ENCODE measurements around the gene KITLG.
"Not testable (repeated sequence)": the region's sequence is repeated elsewhere in the genome, so short reads cannot be mapped to it uniquely, and the experiment has no call there.

Gene KITLG

DNA sequence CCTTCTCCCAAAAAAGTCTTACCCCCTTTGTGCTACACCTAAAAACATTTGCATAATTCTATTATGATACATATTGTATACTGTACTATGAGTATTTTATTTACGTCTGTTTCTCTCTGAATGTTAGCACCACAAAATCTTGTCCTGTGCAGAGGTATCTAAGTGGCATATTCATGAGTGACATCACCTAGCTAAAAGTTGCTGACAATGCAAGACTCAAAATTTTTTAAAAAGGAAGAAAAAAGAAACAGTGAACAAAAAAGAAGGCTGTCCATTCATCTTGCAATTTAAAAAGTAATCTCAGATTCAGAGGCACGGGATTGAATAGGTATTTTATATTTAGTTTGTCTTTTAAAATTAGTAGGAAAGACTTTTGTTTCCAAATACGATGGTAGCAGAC is 69.4 kb downstream of the KITLG start:
- no peak overlapping the region for H3K18ac ChIP-seq (ENCODE audit: low read length)
- no peak overlapping the region for H3K4me3 ChIP-seq (ENCODE audit: low read length in 2 of 2)
- H3K9me3 ChIP-seq (replicated peaks in 1 of 2; ENCODE audit: control insufficient read depth in 2 of 2, insufficient read depth in 1 of 2, low read depth in 1 of 2, low read length in 2 of 2), result no peaks in the 10 kb centered on the region
- no peak overlapping the region for H3K9ac ChIP-seq (ENCODE audit: low read depth, low read length, poor library complexity)
- H3K27me3 ChIP-seq (ENCODE audit: control insufficient read depth in 3 of 3, insufficient read depth in 3 of 3, low read depth in 1 of 3, low read length in 3 of 3), result no peaks in the 10 kb centered on the region
- no peak overlapping the region for H2AK5ac ChIP-seq (ENCODE audit: low read depth, low read length)
- no peaks in the 10 kb centered on the region for H3K4me1 ChIP-seq (ENCODE audit: control insufficient read depth in 2 of 2, insufficient read depth in 1 of 2, low read depth in 1 of 2, low read length in 2 of 2)
- no peak overlapping the region for H2BK5ac ChIP-seq (ENCODE audit: low read length)
- no peaks in the 10 kb centered on the region for H3K79me1 ChIP-seq (ENCODE audit: low read depth, low read length)
- H3K4me2 ChIP-seq (ENCODE audit: insufficient read depth, low read length, poor library complexity, severe bottlenecking), result no peak overlapping the region
- no peak overlapping the region for H4K8ac ChIP-seq (ENCODE audit: low read depth, low read length)
- no peak for DNase-seq (ENCODE audit: low spot score)
- H3K36me3 ChIP-seq (replicated peaks in 1 of 2; ENCODE audit: control insufficient read depth in 2 of 2, insufficient read depth in 2 of 2, low read length in 2 of 2), result peaks cover 0 to 20% of the 10 kb centered on the region in 2 donors
- H2BK120ac ChIP-seq (ENCODE audit: low read depth, low read length), result no peak overlapping the region
- no CpG with 5 or more reads among the region's 3 CpGs for WGBS, 2 donors (ENCODE audit: extremely low coverage in 2 of 2, insufficient read length in 2 of 2, insufficient replicate concordance in 1 of 2)
- no peak overlapping the region for H2BK15ac ChIP-seq (ENCODE audit: low read length)
- no peak overlapping the region for H3K27ac ChIP-seq (replicated peaks; ENCODE audit: low read length)
- no peak overlapping the region for H3K4ac ChIP-seq (ENCODE audit: low read length)
- H3K23ac ChIP-seq (ENCODE audit: low read depth, low read length, poor library complexity), result no peak overlapping the region
- no peak overlapping the region for H3K14ac ChIP-seq (ENCODE audit: low read length)
- H2BK12ac ChIP-seq (ENCODE audit: low read length), result no peak overlapping the region
- H2AFZ ChIP-seq (ENCODE audit: low read length), result no peak overlapping the region
- H4K91ac ChIP-seq (ENCODE audit: low read depth, low read length, poor library complexity), result no peak overlapping the region

DNA sequence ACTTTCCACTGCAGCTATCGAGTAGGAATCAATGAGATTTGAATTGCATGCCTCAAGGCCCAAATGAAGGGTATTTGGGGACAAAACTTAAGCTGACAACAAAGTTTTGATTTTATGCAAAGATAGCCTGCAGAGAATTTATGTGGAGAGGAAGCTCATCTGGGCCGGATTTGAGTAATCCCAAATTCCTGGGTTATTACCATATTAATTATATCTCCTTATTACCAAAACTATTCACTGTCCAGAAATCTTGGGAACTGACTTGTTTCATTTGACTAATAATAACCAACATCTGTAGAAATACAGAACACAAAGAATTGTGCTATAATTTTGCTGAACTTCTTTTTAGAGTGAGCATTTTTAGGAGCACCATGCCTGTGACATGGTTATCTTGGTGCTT is 70.4 kb downstream of the KITLG start:
- no peak overlapping the region for H2BK5ac ChIP-seq (ENCODE audit: low read length)
- no peaks in the 10 kb centered on the region for H3K4me1 ChIP-seq (ENCODE audit: control insufficient read depth in 2 of 2, insufficient read depth in 1 of 2, low read depth in 1 of 2, low read length in 2 of 2)
- H3K27me3 ChIP-seq (ENCODE audit: control insufficient read depth in 3 of 3, insufficient read depth in 3 of 3, low read depth in 1 of 3, low read length in 3 of 3), result no peaks in the 10 kb centered on the region
- no peak overlapping the region for H3K4me2 ChIP-seq (ENCODE audit: insufficient read depth, low read length, poor library complexity, severe bottlenecking)
- no peak for DNase-seq (ENCODE audit: low spot score)
- no peak overlapping the region for H2BK15ac ChIP-seq (ENCODE audit: low read length)
- H3K4ac ChIP-seq (ENCODE audit: low read length), result no peak overlapping the region
- H3K18ac ChIP-seq (ENCODE audit: low read length), result no peak overlapping the region
- no peak overlapping the region for H2AK5ac ChIP-seq (ENCODE audit: low read depth, low read length)
- no peaks in the 10 kb centered on the region for H3K9me3 ChIP-seq (replicated peaks in 1 of 2; ENCODE audit: control insufficient read depth in 2 of 2, insufficient read depth in 1 of 2, low read depth in 1 of 2, low read length in 2 of 2)
- no peak overlapping the region for H2BK12ac ChIP-seq (ENCODE audit: low read length)
- no peak overlapping the region for H3K14ac ChIP-seq (ENCODE audit: low read length)
- WGBS, 2 donors (ENCODE audit: extremely low coverage in 2 of 2, insufficient read length in 2 of 2, insufficient replicate concordance in 1 of 2), result no CpG with 5 or more reads among the region's 2 CpGs
- H3K4me3 ChIP-seq (ENCODE audit: low read length in 2 of 2), result no peak overlapping the region
- no peaks in the 10 kb centered on the region for H3K79me1 ChIP-seq (ENCODE audit: low read depth, low read length)
- no peak overlapping the region for H2BK120ac ChIP-seq (ENCODE audit: low read depth, low read length)
- no peak overlapping the region for H4K8ac ChIP-seq (ENCODE audit: low read depth, low read length)
- no peak overlapping the region for H4K91ac ChIP-seq (ENCODE audit: low read depth, low read length, poor library complexity)
- H2AFZ ChIP-seq (ENCODE audit: low read length), result no peak overlapping the region
- peaks cover 0 to 22% of the 10 kb centered on the region in 2 donors for H3K36me3 ChIP-seq (replicated peaks in 1 of 2; ENCODE audit: control insufficient read depth in 2 of 2, insufficient read depth in 2 of 2, low read length in 2 of 2)
- H3K23ac ChIP-seq (ENCODE audit: low read depth, low read length, poor library complexity), result no peak overlapping the region
- H3K9ac ChIP-seq (ENCODE audit: low read depth, low read length, poor library complexity), result no peak overlapping the region
- H3K27ac ChIP-seq (replicated peaks; ENCODE audit: low read length), result no peak overlapping the region

DNA sequence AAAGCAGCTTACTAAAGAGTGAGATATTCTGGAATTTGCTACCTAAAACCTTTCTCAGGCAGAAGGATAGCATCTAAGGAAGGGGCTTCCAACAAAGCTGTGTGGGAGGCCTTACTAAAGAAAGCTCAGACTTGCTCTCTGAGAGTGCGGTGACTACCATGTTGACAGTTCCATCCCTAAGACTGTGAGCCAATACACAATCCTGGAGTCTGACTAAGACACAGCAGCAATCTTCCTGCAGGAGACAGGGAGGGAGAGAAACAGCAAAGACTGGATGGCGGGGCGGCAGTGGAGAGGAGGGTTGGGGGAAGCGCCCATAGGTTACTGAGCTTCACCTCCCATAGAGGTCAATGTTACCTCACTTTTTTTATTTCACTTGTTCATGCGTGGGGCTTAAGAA is 70.9 kb downstream of the KITLG start:
- Histone ChIP-seq H3K4me2 (ENCODE audit: insufficient read depth, low read length, poor library complexity, severe bottlenecking) (no peak overlapping the region), H2BK12ac (ENCODE audit: low read length) (no peak overlapping the region), H3K27ac (replicated peaks; ENCODE audit: low read length) (no peak overlapping the region), H3K23ac (ENCODE audit: low read depth, low read length, poor library complexity) (no peak overlapping the region), H2BK5ac (ENCODE audit: low read length) (no peak overlapping the region), H3K18ac (ENCODE audit: low read length) (no peak overlapping the region), H3K27me3 (ENCODE audit: control insufficient read depth in 3 of 3, insufficient read depth in 3 of 3, low read depth in 1 of 3, low read length in 3 of 3) (no peaks in the 10 kb centered on the region), H2BK120ac (ENCODE audit: low read depth, low read length) (no peak overlapping the region), H3K14ac (ENCODE audit: low read length) (no peak overlapping the region), H3K9me3 (replicated peaks in 1 of 2; ENCODE audit: control insufficient read depth in 2 of 2, insufficient read depth in 1 of 2, low read depth in 1 of 2, low read length in 2 of 2) (no peaks in the 10 kb centered on the region), H2BK15ac (ENCODE audit: low read length) (no peak overlapping the region), H4K91ac (ENCODE audit: low read depth, low read length, poor library complexity) (no peak overlapping the region), H3K4me3 (ENCODE audit: low read length in 2 of 2) (no peak overlapping the region), H2AFZ (ENCODE audit: low read length) (no peak overlapping the region), H3K4me1 (ENCODE audit: control insufficient read depth in 2 of 2, insufficient read depth in 1 of 2, low read depth in 1 of 2, low read length in 2 of 2) (no peaks in the 10 kb centered on the region), H3K36me3 (replicated peaks in 1 of 2; ENCODE audit: control insufficient read depth in 2 of 2, insufficient read depth in 2 of 2, low read length in 2 of 2) (peaks cover 0 to 24% of the 10 kb centered on the region in 2 donors), H4K8ac (ENCODE audit: low read depth, low read length) (no peak overlapping the region), H3K79me1 (ENCODE audit: low read depth, low read length) (no peaks in the 10 kb centered on the region), H3K9ac (ENCODE audit: low read depth, low read length, poor library complexity) (no peak overlapping the region), H3K4ac (ENCODE audit: low read length) (no peak overlapping the region), H2AK5ac (ENCODE audit: low read depth, low read length) (no peak overlapping the region)
- DNase-seq (ENCODE audit: low spot score), result no peak
- WGBS, 2 donors (ENCODE audit: extremely low coverage in 2 of 2, insufficient read length in 2 of 2, insufficient replicate concordance in 1 of 2), result no CpG with 5 or more reads among the region's 5 CpGs

DNA sequence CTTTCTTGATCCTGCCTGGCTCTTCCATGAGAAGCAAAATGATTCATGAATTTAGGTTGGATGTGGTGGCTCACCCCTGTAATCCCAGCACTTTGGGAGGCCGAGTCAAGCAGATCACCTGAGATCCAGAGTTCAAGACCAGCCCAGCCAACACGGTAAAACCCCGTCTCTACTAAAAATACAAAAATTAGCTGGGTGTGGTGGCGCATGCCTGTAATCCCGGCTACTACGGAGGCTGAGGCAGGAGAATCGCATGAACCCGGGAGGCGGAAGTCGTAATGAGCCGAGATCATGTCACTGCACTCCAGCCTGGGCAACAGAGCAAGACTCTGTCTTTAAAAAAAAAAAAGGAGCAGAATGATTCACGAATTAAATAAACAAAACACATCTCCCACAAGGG is 72.4 kb downstream of the KITLG start:
- H2AFZ ChIP-seq (ENCODE audit: low read length); H2BK15ac ChIP-seq (ENCODE audit: low read length); H3K14ac ChIP-seq (ENCODE audit: low read length); H3K9me3 ChIP-seq (replicated peaks in 1 of 2; ENCODE audit: control insufficient read depth in 2 of 2, insufficient read depth in 1 of 2, low read depth in 1 of 2, low read length in 2 of 2); H3K27me3 ChIP-seq (ENCODE audit: control insufficient read depth in 3 of 3, insufficient read depth in 3 of 3, low read depth in 1 of 3, low read length in 3 of 3); H2BK120ac ChIP-seq (ENCODE audit: low read depth, low read length); H2AK5ac ChIP-seq (ENCODE audit: low read depth, low read length); H3K4me2 ChIP-seq (ENCODE audit: insufficient read depth, low read length, poor library complexity, severe bottlenecking); H2BK12ac ChIP-seq (ENCODE audit: low read length); H3K9ac ChIP-seq (ENCODE audit: low read depth, low read length, poor library complexity); H2BK5ac ChIP-seq (ENCODE audit: low read length); H3K79me1 ChIP-seq (ENCODE audit: low read depth, low read length); H3K27ac ChIP-seq (replicated peaks; ENCODE audit: low read length); H4K8ac ChIP-seq (ENCODE audit: low read depth, low read length); DNase-seq (ENCODE audit: low spot score); H3K4me1 ChIP-seq (ENCODE audit: control insufficient read depth in 2 of 2, insufficient read depth in 1 of 2, low read depth in 1 of 2, low read length in 2 of 2); H3K4ac ChIP-seq (ENCODE audit: low read length); H3K18ac ChIP-seq (ENCODE audit: low read length); H4K91ac ChIP-seq (ENCODE audit: low read depth, low read length, poor library complexity); H3K4me3 ChIP-seq (ENCODE audit: low read length in 2 of 2); H3K23ac ChIP-seq (ENCODE audit: low read depth, low read length, poor library complexity): not testable (repeated sequence)
- peaks cover 0 to 37% of the 10 kb centered on the region in 2 donors for H3K36me3 ChIP-seq (replicated peaks in 1 of 2; ENCODE audit: control insufficient read depth in 2 of 2, insufficient read depth in 2 of 2, low read length in 2 of 2)
- WGBS, 2 donors (ENCODE audit: extremely low coverage in 2 of 2, insufficient read length in 2 of 2, insufficient replicate concordance in 1 of 2), result no CpG with 5 or more reads among the region's 12 CpGs

Measured in neuronal stem cell (in vitro differentiated cells).